K562 (cell line): ENCODE data around the gene FLVCR2. TPM values are rescaled to one million over a fixed set of nuclear protein-coding genes. Genes with fewer than 3 reads are reported as not detected.

Experiments
- ATAC-seq: fragments of 200-7000 bp; cut with Tn5 transposase; 3 replicates; pipeline ENCODE4 v1.9.1; 2020; ENCODE audit warnings: moderate library complexity
- BruUV-seq: library from RNA; stranded (reverse); fragments of 400-500 nt; replicated peaks from 2 replicates; lab custom pipeline; 2021; lab: Mats Ljungman, UMichigan
- CTCF ChIA-PET: fragments of 300-600 bp; formaldehyde crosslinking; extraction: SDS; loops from one replicate; lab custom pipeline; 2021; ENCODE audit warnings: low intra/inter-chr PET ratio; lab: Yijun Ruan, JAX
- POLR2A ChIA-PET: fragments of 300-600, 350-650 bp; sonication (Branson Sonifier 250); formaldehyde crosslinking; extraction: SDS; loops from one replicate; lab custom pipeline; 2021; ENCODE audit warnings: antibody characterized with exemption, inconsistent platforms; lab: Yijun Ruan, JAX
- DNase-seq, 4 experiments: peaks; one replicate each; pipeline versions ENCODE4 v3.0.0 to v3.0.0-alpha.2; 2011 to 2018; ENCODE audit warnings: low spot score in 3 of 4, mixed read lengths in 3 of 4; ENCODE audit errors: extremely low read depth in 1 of 4
- FAIRE-seq: peaks from 2 replicates; lab custom pipeline; 2011; peaks lifted over from hg19 to GRCh38; lab: Jason Lieb, UNC
- H2AFZ ChIP-seq: 2 replicates; pipeline ENCODE4 v1.6.0; 2011; ENCODE audit warnings: low read depth, low read length, control low read depth, inconsistent platforms
- H3K27ac ChIP-seq: fragments of 200-600 bp; 3 replicates; pipeline ENCODE4 v1.8.0; 2011; ENCODE audit warnings: low read depth, mild to moderate bottlenecking, control low read depth, inconsistent platforms, low read length, moderate library complexity, mixed read lengths; ENCODE audit errors: extremely low read depth
- H3K27me3 ChIP-seq, 2 experiments: fragments of 300-600 bp in 1 of 2; 2 replicates in 1 of 2; 3 replicates in 1 of 2; pipeline versions ENCODE4 v1.6.0 to v1.8.0; 2011; ENCODE audit warnings: inconsistent platforms in 2 of 2, low read length in 2 of 2, mild to moderate bottlenecking in 1 of 2, mixed read lengths in 1 of 2, moderate library complexity in 1 of 2; ENCODE audit not compliant: control insufficient read depth in 2 of 2, insufficient read depth in 2 of 2
- H3K36me3 ChIP-seq: fragments of 300-600 bp; 3 replicates; pipeline ENCODE4 v1.8.0; 2011; ENCODE audit warnings: mild to moderate bottlenecking, low read length, inconsistent platforms; ENCODE audit not compliant: control insufficient read depth, insufficient read depth
- H3K4me1 ChIP-seq, 2 experiments: fragments of 200-600 bp in 1 of 2; replicated peaks in 1 of 2; 2 replicates in 1 of 2; 3 replicates in 1 of 2; pipeline versions ENCODE4 v1.5.1 to v1.8.0; 2011; ENCODE audit warnings: inconsistent platforms in 2 of 2, low read length in 2 of 2, mild to moderate bottlenecking in 1 of 2, mixed read lengths in 1 of 2, moderate library complexity in 1 of 2; ENCODE audit not compliant: control insufficient read depth in 2 of 2, insufficient read depth in 2 of 2
- H3K4me2 ChIP-seq: 2 replicates; pipeline ENCODE4 v1.6.1; 2011; ENCODE audit warnings: low read length, control low read depth, inconsistent platforms, mixed read lengths; ENCODE audit not compliant: insufficient read depth
- H3K4me3 ChIP-seq: fragments of 200-600 bp; sonication (generic), shearing (Covaris generic); 2 replicates; pipeline ENCODE4 v1.5.1; 2016; ENCODE audit warnings: control low read depth, inconsistent platforms
- H3K79me2 ChIP-seq: fragments of 200-600 bp; 3 replicates; pipeline ENCODE4 v1.8.0; 2011; ENCODE audit warnings: low read length, inconsistent platforms; ENCODE audit not compliant: control insufficient read depth, insufficient read depth
- H3K9ac ChIP-seq, 2 experiments: 2 replicates each; pipeline versions ENCODE4 v1.6.0 to v1.6.1; 2011; ENCODE audit warnings: low read depth in 2 of 2, low read length in 2 of 2, control low read depth in 1 of 2, inconsistent platforms in 1 of 2, mild to moderate bottlenecking in 1 of 2, mixed read lengths in 1 of 2; ENCODE audit not compliant: insufficient read depth in 1 of 2
- H3K9me1 ChIP-seq: one replicate; pipeline ENCODE4 v1.6.0; 2011; ENCODE audit warnings: inconsistent platforms, mild to moderate bottlenecking, low read length, moderate library complexity; ENCODE audit not compliant: control insufficient read depth, insufficient read depth
- H3K9me3 ChIP-seq: replicated peaks from 2 replicates; pipeline ENCODE4 v1.5.1; 2011; ENCODE audit warnings: low read depth, low read length, inconsistent platforms; ENCODE audit not compliant: control insufficient read depth, insufficient read depth
- H4K20me1 ChIP-seq: replicated peaks from 2 replicates; pipeline ENCODE4 v1.6.1; 2011; ENCODE audit warnings: low read length, inconsistent platforms, mixed read lengths; ENCODE audit not compliant: control insufficient read depth, insufficient read depth
- ARID4B ChIP-seq: sonication (generic); formaldehyde crosslinking; IDR thresholded peaks from 2 replicates; pipeline ENCODE4 v1.8.0; 2022; ENCODE audit warnings: mild to moderate bottlenecking, missing genetic modification reagents
- ETV6 ChIP-seq, 3 experiments: fragments of 150-350 bp in 1 of 3; sonication (generic) in 1 of 3; formaldehyde crosslinking in 1 of 3; IDR thresholded peaks; 2 replicates each; pipeline versions ENCODE4 v1.6.1 to v1.8.0; 2014 to 2022; ENCODE audit warnings: borderline replicate concordance in 2 of 3, low read depth in 2 of 3, antibody characterized with exemption in 1 of 3, low read length in 1 of 3, mild to moderate bottlenecking in 1 of 3, missing genetic modification reagents in 1 of 3
- NR4A1 ChIP-seq, 2 experiments: fragments of 250-450 bp in 1 of 2; fragments of 450-650 bp in 1 of 2; sonication (Bioruptor Pico) in 1 of 2; IDR thresholded peaks; 2 replicates each; pipeline versions ENCODE4 v1.4.0 to v1.6.1; 2016 to 2020; ENCODE audit warnings: mild to moderate bottlenecking in 2 of 2, missing compliant biosample characterization in 1 of 2, missing genetic modification characterization in 1 of 2, moderate library complexity in 1 of 2
- PHTF2 ChIP-seq: fragments of 250-450 bp; sonication (Bioruptor Pico); IDR thresholded peaks from 2 replicates; pipeline ENCODE4 v1.5.0; 2021; ENCODE audit warnings: mild to moderate bottlenecking
- POLR2G ChIP-seq: fragments of 200-400 bp; formaldehyde crosslinking; IDR thresholded peaks from 2 replicates; pipeline ENCODE4 v1.6.1; 2017; ENCODE audit warnings: low read depth, mild to moderate bottlenecking, antibody characterized with exemption, low read length, moderate library complexity
- POU5F1 ChIP-seq: fragments of 150-350 bp; IDR thresholded peaks from 2 replicates; pipeline ENCODE4 v1.6.1; 2014; ENCODE audit warnings: borderline replicate concordance, low read length, low read depth, mild to moderate bottlenecking; ENCODE audit not compliant: partially characterized antibody
- THRAP3 ChIP-seq: fragments of 450-650 bp; IDR thresholded peaks from 2 replicates; pipeline ENCODE4 v1.6.1; 2016; ENCODE audit warnings: mild to moderate bottlenecking, inconsistent platforms, borderline replicate concordance
- ZC3H8 ChIP-seq: fragments of 450-650 bp; IDR thresholded peaks from 2 replicates; pipeline ENCODE4 v1.6.1; 2017
- ZFPM2 ChIP-seq: fragments of 250-450 bp; sonication (Bioruptor Pico); IDR thresholded peaks from 2 replicates; pipeline ENCODE4 v1.5.1; 2022; ENCODE audit warnings: mild to moderate bottlenecking
- ZNF146 ChIP-seq: IDR thresholded peaks from one replicate; pipeline ENCODE4 v1.6.1; 2018; ENCODE audit warnings: missing compliant biosample characterization; ENCODE audit not compliant: unreplicated experiment
- ZNF511 ChIP-seq: sonication (generic); formaldehyde crosslinking; IDR thresholded peaks from 2 replicates; pipeline ENCODE4 v1.8.0; 2022; ENCODE audit warnings: mild to moderate bottlenecking, missing genetic modification reagents
- WGBS: fragments of 100-300 bp; shearing (Covaris generic); methylation state at CpG from one replicate; pipeline ENCODE4 v1.1.6; 2016; ENCODE audit warnings: low coverage, mixed read lengths; ENCODE audit not compliant: insufficient coverage; ENCODE audit errors: missing lambda C conversion rate; 5-methylcytosine and 5-hydroxymethylcytosine counted together
- in situ Hi-C: fragments of 300-500 bp; cut with MboI; formaldehyde crosslinking; loops from 4 replicates; pipeline ENCODE4 v1.15.0; 2018; ENCODE audit warnings: inconsistent platforms, mixed read lengths
- intact Hi-C: fragments of 100-400 bp; cut with micrococcal nuclease; formaldehyde crosslinking; loops from 2 replicates; pipeline ENCODE4 v1.14.2; 2022
- polyA plus RNA-seq, 8 experiments: library from polyadenylated mRNA; depleted of rRNA in 4 of 8; stranded (reverse) in 5 of 8; unstranded in 3 of 8; fragments of >200 nt; fragmentation: Nextera tagmentation in 2 of 8; fragmentation: Illumina TruSeq in 1 of 8; extraction: Ambion mirVana in 2 of 8; extraction: Trizol in 1 of 8; gene quantifications; 2 replicates each; pipeline versions ENCODE4 v1.2.1 to v1.2.3, GENCODE V29; 2011 to 2014; ENCODE audit warnings: inconsistent platforms in 1 of 8, missing spikeins in 1 of 8
- total RNA-seq, 7 experiments: library from RNA; depleted of rRNA in 6 of 7; stranded (reverse); fragments of >200 nt in 6 of 7; fragmentation: Illumina TruSeq in 2 of 7; extraction: Trizol in 2 of 7; gene quantifications; 2 replicates each; pipeline versions ENCODE4 v1.2.1 to v1.2.3, GENCODE V29; 2011 to 2021; ENCODE audit warnings: low replicate concordance in 1 of 7
- TF ChIP-seq, protein P1 (sequence below): fragments of 450-650 bp; formaldehyde crosslinking; conservative IDR thresholded peaks from 2 replicates; pipeline ENCODE4 v1.4.0; 2022; ENCODE audit warnings: mild to moderate bottlenecking, missing genetic modification characterization
- TF ChIP-seq, protein P2 (sequence below): sonication (generic); formaldehyde crosslinking; IDR thresholded peaks from 2 replicates; pipeline ENCODE4 v1.4.0; 2020; ENCODE audit warnings: mild to moderate bottlenecking, missing genetic modification reagents

Gene FLVCR2
- total and polyA plus RNA-seq, 9 of the 15 experiments (the other 6 are each of a cell fraction or from before 2014, with no cell fraction given), result 1.5 TPM; not detected in 8

DNA sequence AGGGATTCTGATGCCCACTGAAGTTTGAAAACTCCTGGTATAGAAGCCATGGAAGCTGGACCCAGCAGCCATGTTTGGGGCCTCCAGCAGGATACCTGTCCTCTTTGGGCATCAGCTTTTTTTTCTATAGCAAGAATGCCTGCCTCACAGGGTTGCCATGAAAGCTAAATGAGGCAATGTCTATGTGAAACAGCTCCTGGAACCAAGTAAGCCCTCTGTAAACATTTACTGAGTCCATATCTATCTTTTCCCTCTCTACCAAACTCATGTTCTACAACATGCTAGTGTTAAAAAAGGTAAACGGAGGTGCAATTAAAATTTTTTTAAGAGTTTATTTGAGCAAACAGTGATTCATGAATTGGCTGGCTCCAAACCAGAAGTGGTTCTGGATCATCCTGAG is 28.6 kb downstream of the FLVCR2 start:
- Histone ChIP-seq H3K4me1 (no peaks in the 10 kb centered on the region; a peak in 2 of 5 replicates), H3K4me2 (no peak overlapping the region), H4K20me1 (no peaks in the 10 kb centered on the region), H3K9me3 (no peaks in the 10 kb centered on the region), H3K4me3 (no peak overlapping the region), H2AFZ (no peak overlapping the region), H3K79me2 (no peaks in the 10 kb centered on the region), H3K9ac (no peak overlapping the region), H3K27me3 (peaks cover 13 to 43% of the 10 kb centered on the region in 2 experiments; a peak in 4 of 5 replicates), H3K9me1 (no peaks in the 10 kb centered on the region), H3K27ac (no peak overlapping the region), H3K36me3 (no peaks in the 10 kb centered on the region)
- no peak for FAIRE-seq
- 0% methylated on average over 1 of the region's 1 CpG for WGBS
- intact Hi-C loops (no loop called here), in situ Hi-C loops (no loop called here)
- BruUV-seq, result no TSS peak
- ChIA-PET CTCF (no interaction called here), POLR2A (interaction anchor here (0.6 kb wide), 2 partner anchors 45 to 937 kb away, joined by 3 read pairs; no protein-coding TSS in a partner anchor)
- ATAC-seq, result no peak
- DNase-seq, result no peak
- TF ChIP-seq ETV6 (IDR thresholded peaks at IDR 0.05; ENCODE audit: borderline replicate concordance in 1 of 2, low read depth in 2 of 2, low read length in 1 of 2) (no peak), ETV6 (CRISPR knock-in tag; IDR thresholded peaks at IDR 0.05; ENCODE audit: borderline replicate concordance) (no peak), POU5F1 (no peak), ARID4B (CRISPR knock-in tag) (no peak), ZC3H8 (no peak), NR4A1 (CRISPR knock-in tag; IDR thresholded peaks at IDR 0.05) (no peak), NR4A1 (tag; IDR thresholded peaks at IDR 0.05) (no peak), ZFPM2 (CRISPR knock-in tag) (no peak), PHTF2 (CRISPR knock-in tag) (no peak), ZNF146 (no peak), THRAP3 (no peak), POLR2G (no peak), ZNF511 (CRISPR knock-in tag) (no peak)
- TF ChIP-seq, protein P1, sequence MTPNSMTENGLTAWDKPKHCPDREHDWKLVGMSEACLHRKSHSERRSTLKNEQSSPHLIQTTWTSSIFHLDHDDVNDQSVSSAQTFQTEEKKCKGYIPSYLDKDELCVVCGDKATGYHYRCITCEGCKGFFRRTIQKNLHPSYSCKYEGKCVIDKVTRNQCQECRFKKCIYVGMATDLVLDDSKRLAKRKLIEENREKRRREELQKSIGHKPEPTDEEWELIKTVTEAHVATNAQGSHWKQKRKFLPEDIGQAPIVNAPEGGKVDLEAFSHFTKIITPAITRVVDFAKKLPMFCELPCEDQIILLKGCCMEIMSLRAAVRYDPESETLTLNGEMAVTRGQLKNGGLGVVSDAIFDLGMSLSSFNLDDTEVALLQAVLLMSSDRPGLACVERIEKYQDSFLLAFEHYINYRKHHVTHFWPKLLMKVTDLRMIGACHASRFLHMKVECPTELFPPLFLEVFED (CRISPR knock-in tag), result no peak
- TF ChIP-seq, protein P2, sequence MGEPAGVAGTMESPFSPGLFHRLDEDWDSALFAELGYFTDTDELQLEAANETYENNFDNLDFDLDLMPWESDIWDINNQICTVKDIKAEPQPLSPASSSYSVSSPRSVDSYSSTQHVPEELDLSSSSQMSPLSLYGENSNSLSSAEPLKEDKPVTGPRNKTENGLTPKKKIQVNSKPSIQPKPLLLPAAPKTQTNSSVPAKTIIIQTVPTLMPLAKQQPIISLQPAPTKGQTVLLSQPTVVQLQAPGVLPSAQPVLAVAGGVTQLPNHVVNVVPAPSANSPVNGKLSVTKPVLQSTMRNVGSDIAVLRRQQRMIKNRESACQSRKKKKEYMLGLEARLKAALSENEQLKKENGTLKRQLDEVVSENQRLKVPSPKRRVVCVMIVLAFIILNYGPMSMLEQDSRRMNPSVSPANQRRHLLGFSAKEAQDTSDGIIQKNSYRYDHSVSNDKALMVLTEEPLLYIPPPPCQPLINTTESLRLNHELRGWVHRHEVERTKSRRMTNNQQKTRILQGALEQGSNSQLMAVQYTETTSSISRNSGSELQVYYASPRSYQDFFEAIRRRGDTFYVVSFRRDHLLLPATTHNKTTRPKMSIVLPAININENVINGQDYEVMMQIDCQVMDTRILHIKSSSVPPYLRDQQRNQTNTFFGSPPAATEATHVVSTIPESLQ (CRISPR knock-in tag), result no peak
